ENCODE results near the gene CD2.

GRCh38 chr1:116760996-116761665 is 6.9 kb downstream of the CD2 start:
- TF ChIP-seq CTCF (IDR thresholded peaks at IDR 0.05), result no peak
- no peak for TF ChIP-seq POLR2A (IDR thresholded peaks at IDR 0.05)
